Cardiac muscle cell (in vitro differentiated cells and primary cell): Measurements from ENCODE around the gene CCNE1. TPM values are rescaled to one million over a fixed set of nuclear protein-coding genes. Genes with fewer than 3 reads are reported as not detected.
A peak's percentile ranks its signal among the peaks of the same experiment; 100 is the strongest.

Experiments
- DNase-seq, 2 donors: peaks; one replicate each; pipeline versions ENCODE4 v3.0.0 to v3.0.0-alpha.2; 2010 to 2017; ENCODE audit warnings: low read depth in 1 of 2, low spot score in 1 of 2
- H3K27ac ChIP-seq: fragments of 200-600 bp; sonication (generic); 2 replicates; pipeline ENCODE4 v1.5.1; 2016
- H3K27me3 ChIP-seq: fragments of 200-600 bp; sonication (generic); 2 replicates; pipeline ENCODE4 v1.6.0; 2016; ENCODE audit warnings: control low read depth
- H3K36me3 ChIP-seq: fragments of 200-600 bp; sonication (generic); 2 replicates; pipeline ENCODE4 v1.5.1; 2016; ENCODE audit warnings: control low read depth
- H3K4me1 ChIP-seq: fragments of 200-600 bp; sonication (generic); 2 replicates; pipeline ENCODE4 v1.8.1; 2017; ENCODE audit warnings: low read depth, mild to moderate bottlenecking, mixed run types
- H3K4me3 ChIP-seq: fragments of 200-600 bp; sonication (generic); 2 replicates; pipeline ENCODE4 v1.5.1; 2016; ENCODE audit warnings: mild to moderate bottlenecking
- H3K9me3 ChIP-seq: fragments of 200-600 bp; sonication (generic); 2 replicates; pipeline ENCODE4 v1.5.1; 2017; ENCODE audit warnings: low read depth, mild to moderate bottlenecking, control low read depth
- CTCF ChIP-seq: IDR thresholded peaks from 2 replicates; pipeline ENCODE4 v1.5.1; 2012; ENCODE audit warnings: low read depth, mild to moderate bottlenecking, low read length
- polyA plus RNA-seq: library from polyadenylated mRNA; unstranded; fragments of >200 nt; fragmentation: Nextera tagmentation; extraction: Ambion mirVana; gene quantifications from 2 replicates; pipeline ENCODE4 v1.2.1, GENCODE V29; 2016
- total RNA-seq: library from RNA; depleted of rRNA; stranded (reverse); fragments of >200 nt; gene quantifications from 2 replicates; pipeline ENCODE4 v1.2.3, GENCODE V29; 2016

Gene CCNE1
- total and polyA plus RNA-seq, 2 experiments from 2014 or later, result 15.9 to 21.8 TPM

GRCh38 chr19:29773141-29773540, 38.6 kb upstream of the CCNE1 start:
- no peak for DNase-seq
- no peak overlapping the region for H3K27ac ChIP-seq
- TF ChIP-seq CTCF, result no peak
- no peak overlapping the region for H3K4me3 ChIP-seq
- H3K4me1 ChIP-seq, result no peaks in the 10 kb centered on the region
- no peaks in the 10 kb centered on the region for H3K9me3 ChIP-seq
- H3K27me3 ChIP-seq, result no peaks in the 10 kb centered on the region
- H3K36me3 ChIP-seq, result no peaks in the 10 kb centered on the region

DNA sequence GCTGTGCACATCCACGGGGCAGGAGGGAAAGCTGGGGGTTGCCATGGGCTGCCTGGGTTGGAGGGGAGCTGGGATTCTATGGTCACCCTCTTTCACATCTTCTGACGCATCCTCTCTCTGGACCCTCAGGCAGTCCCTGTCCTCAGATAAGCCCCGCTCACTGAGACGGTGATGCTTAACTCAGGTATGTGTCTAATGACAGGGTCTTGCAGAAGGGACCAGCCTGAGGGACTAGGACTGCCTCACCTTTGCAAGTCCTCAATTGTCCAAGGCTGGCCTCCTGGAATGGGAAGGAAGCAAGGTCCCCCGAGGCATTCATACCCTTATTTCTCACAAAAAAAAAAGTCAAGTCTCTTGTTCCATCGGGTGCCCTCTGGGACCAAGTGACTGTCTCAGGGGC, 37.7 kb upstream of the CCNE1 start:
- Histone ChIP-seq H3K27me3 (no peaks in the 10 kb centered on the region), H3K27ac (no peak overlapping the region), H3K36me3 (no peaks in the 10 kb centered on the region), H3K4me1 (no peaks in the 10 kb centered on the region), H3K4me3 (no peak overlapping the region), H3K9me3 (no peaks in the 10 kb centered on the region)
- no peak for DNase-seq
- no peak for TF ChIP-seq CTCF

- no peaks in the 10 kb centered on the region for H3K4me1 ChIP-seq
Measured at GRCh38 chr19:29777781-29778309, 33.9 kb upstream of the CCNE1 start.

GRCh38 chr19:29779921-29780320, 31.9 kb upstream of the CCNE1 start:
- Histone ChIP-seq H3K9me3 (no peaks in the 10 kb centered on the region), H3K27ac (no peak overlapping the region), H3K4me1 (no peaks in the 10 kb centered on the region), H3K27me3 (no peaks in the 10 kb centered on the region), H3K4me3 (no peak overlapping the region), H3K36me3 (no peaks in the 10 kb centered on the region)
- peak in 1 of 2 donors; percentile 7 for DNase-seq
- TF ChIP-seq CTCF, result no peak

More at GRCh38 chr19:29777781-29778309, 33.9 kb upstream of the CCNE1 start:
- H3K4me3 ChIP-seq, result no peak overlapping the region
- no peak for DNase-seq
- no peak for TF ChIP-seq CTCF
- no peaks in the 10 kb centered on the region for H3K36me3 ChIP-seq
- H3K9me3 ChIP-seq, result no peaks in the 10 kb centered on the region
- H3K27me3 ChIP-seq, result no peaks in the 10 kb centered on the region
- H3K27ac ChIP-seq, result no peak overlapping the region

- no peaks in the 10 kb centered on the region for H3K4me1 ChIP-seq
- H3K27ac ChIP-seq, result no peak overlapping the region
- H3K27me3 ChIP-seq, result no peaks in the 10 kb centered on the region
Measured at GRCh38 chr19:29781386-29782259, 30.2 kb upstream of the CCNE1 start.

More at GRCh38 chr19:29781386-29782259, 30.2 kb upstream of the CCNE1 start:
- TF ChIP-seq CTCF, result no peak
- no peak overlapping the region for H3K4me3 ChIP-seq
- H3K36me3 ChIP-seq, result no peaks in the 10 kb centered on the region
- H3K9me3 ChIP-seq, result no peaks in the 10 kb centered on the region
- no peak for DNase-seq
